Lower leg skin (tissue), 3 donors: Measurements from ENCODE around the gene PSPH.

ENCODE experiments used
- POLR2A ChIP-seq, 2 donors: fragments of 450-650 bp; IDR thresholded peaks; one replicate each; pipeline ENCODE4 v1.6.1; 2016 to 2017; ENCODE audit warnings: antibody characterized with exemption in 2 of 2, mild to moderate bottlenecking in 1 of 2, moderate library complexity in 1 of 2
- TF ChIP-seq, protein P1 (sequence below), 3 donors: fragments of 450-650 bp; IDR thresholded peaks; one replicate each; pipeline ENCODE4 v1.5.1; 2016; ENCODE audit warnings: antibody characterized with exemption in 3 of 3, mild to moderate bottlenecking in 3 of 3, moderate library complexity in 2 of 3

DNA sequence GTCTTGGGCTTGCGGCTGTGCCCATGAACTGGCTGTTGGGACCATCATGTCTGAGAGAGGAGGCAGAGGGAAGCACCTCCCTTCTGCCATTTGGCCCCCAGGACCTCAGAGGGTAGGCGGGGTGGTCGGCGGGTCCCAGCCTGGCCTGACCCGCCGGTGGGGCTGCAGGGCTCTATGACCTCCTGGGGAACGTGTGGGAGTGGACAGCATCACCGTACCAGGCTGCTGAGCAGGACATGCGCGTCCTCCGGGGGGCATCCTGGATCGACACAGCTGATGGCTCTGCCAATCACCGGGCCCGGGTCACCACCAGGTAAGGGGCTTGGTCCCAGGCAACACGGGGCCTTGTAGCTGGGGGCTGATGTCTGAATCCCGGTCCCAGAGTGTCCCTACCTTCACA lies 27.0 kb upstream of the PSPH start:
- TF ChIP-seq, protein P1, sequence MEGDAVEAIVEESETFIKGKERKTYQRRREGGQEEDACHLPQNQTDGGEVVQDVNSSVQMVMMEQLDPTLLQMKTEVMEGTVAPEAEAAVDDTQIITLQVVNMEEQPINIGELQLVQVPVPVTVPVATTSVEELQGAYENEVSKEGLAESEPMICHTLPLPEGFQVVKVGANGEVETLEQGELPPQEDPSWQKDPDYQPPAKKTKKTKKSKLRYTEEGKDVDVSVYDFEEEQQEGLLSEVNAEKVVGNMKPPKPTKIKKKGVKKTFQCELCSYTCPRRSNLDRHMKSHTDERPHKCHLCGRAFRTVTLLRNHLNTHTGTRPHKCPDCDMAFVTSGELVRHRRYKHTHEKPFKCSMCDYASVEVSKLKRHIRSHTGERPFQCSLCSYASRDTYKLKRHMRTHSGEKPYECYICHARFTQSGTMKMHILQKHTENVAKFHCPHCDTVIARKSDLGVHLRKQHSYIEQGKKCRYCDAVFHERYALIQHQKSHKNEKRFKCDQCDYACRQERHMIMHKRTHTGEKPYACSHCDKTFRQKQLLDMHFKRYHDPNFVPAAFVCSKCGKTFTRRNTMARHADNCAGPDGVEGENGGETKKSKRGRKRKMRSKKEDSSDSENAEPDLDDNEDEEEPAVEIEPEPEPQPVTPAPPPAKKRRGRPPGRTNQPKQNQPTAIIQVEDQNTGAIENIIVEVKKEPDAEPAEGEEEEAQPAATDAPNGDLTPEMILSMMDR (IDR thresholded peaks at IDR 0.05) = no peak
- TF ChIP-seq POLR2A (IDR thresholded peaks at IDR 0.05) = no peak
